KBM-7 (cell line): ENCODE results near the gene TMEM151B.
"Not testable (repeated sequence)": the region's sequence is repeated elsewhere in the genome, so short reads cannot be mapped to it uniquely, and the experiment has no call there.

ENCODE experiments used
- DNase-seq: peaks from one replicate; pipeline ENCODE4 v3.0.0-alpha.2; 2015
- in situ Hi-C: fragments of 300-500 bp; cut with MboI; formaldehyde crosslinking; loops from 2 replicates; pipeline ENCODE4 v1.14.3; 2020; ENCODE audit warnings: low sequenced_read_pairs, low pct_unique_long_range_greater_than_20kb, mixed read lengths

Gene TMEM151B

DNA sequence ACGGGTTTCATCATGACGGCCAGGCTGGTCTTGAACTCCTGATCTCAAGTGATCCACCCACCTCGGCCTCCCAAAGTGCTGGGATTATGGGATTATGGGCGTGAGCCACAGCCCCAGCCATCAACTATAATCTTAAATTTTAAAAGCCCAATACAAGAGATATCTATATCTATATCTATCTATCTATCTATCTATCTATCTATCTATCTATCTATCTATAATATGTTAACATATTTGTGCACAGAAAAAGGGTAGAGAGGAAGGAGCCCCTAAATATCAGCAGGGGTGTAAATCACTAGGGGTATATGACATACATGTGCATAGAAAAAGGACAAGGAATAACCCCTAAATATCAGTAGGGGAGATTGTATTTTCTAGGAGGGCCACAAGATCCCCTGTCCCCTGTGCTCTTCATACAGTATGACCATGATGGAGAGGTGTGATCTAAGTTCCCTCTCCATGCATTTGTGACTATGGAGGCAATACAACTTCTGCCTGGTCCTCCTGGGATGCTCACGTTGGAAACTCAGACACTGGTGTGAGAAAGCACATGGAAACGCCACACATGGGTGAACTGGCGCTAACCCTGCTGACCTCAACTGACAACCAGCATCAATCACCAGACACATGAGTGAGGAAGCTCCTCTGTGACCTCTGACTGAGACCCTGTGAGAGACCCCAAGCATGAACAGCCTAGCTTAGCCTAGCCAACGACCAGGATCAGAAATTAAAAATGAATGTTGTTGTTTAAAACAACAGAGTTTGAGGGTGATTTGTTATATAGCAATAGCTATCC lies 71.0 kb downstream of the TMEM151B start:
- in situ Hi-C loops: no loop called here
- peak; percentile 20 for DNase-seq

DNA sequence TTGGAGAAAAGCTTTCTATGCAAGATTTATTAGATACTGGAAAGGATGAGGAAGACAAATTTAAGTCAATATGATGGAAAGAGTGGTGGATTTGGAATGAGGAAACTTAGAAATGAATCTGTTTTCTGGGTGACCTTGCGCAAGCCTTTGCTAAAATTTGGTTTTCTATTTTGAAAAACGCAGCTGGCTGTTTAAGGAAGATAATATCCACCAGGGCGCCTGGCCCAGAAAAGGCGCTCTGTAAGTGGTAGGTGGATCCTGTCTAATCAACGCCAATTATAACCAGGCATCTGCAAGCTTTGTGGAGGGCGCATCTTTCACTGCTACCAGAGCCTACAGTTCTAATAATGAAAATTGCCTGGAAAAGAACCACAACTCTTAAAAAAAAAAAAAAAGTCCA lies 71.8 kb downstream of the TMEM151B start:
- peak; percentile 35 for DNase-seq
- in situ Hi-C loops: no loop called here

DNA sequence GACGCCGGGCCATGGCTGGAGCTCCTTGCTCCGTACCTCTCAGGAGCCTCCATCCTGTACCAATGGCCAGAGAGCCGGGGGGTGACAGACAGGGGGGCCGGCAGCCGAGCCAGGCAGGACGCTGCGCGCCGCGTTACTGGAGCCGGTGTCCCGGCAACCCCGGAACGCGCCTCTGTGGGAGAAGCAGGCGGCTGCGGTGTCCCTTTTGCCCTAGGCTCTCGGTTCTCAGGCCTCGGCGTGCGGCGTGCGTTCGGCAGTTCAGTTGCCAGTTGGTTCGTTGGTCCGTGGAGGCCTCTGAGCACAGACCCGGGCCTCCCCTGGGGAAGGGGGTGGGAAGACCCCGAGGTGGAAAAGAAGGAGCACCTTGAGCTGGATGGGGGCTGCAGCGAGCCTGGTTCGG lies 72.2 kb downstream of the TMEM151B start, which contains the start of gene SPATS1:
TSS of gene SPATS1 (plus strand) at position 162 of the 400 bp plus-strand sequence. CDS start 446 bp downstream, outside the sequence.
- peak; percentile 13 for DNase-seq
- in situ Hi-C loops: no loop called here

DNA sequence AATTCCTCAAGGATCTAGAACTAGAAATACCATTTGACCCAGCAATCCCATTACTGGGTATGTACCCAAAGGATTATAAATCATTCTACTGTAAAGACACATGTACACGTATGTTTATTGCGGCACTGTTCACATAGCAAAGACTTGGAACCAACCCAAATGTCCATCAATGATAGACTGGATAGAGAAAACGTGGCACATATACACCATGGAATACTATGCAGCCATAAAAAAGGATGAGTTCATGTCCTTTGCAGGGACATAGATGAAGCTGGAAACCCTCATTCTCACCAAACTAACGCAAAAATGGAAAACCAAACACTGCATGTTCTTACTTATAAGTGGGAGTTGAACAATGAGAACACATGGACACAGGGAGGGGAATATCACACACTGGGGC lies 76.6 kb downstream of the TMEM151B start:
- DNase-seq, in situ Hi-C loops: not testable (repeated sequence)

DNA sequence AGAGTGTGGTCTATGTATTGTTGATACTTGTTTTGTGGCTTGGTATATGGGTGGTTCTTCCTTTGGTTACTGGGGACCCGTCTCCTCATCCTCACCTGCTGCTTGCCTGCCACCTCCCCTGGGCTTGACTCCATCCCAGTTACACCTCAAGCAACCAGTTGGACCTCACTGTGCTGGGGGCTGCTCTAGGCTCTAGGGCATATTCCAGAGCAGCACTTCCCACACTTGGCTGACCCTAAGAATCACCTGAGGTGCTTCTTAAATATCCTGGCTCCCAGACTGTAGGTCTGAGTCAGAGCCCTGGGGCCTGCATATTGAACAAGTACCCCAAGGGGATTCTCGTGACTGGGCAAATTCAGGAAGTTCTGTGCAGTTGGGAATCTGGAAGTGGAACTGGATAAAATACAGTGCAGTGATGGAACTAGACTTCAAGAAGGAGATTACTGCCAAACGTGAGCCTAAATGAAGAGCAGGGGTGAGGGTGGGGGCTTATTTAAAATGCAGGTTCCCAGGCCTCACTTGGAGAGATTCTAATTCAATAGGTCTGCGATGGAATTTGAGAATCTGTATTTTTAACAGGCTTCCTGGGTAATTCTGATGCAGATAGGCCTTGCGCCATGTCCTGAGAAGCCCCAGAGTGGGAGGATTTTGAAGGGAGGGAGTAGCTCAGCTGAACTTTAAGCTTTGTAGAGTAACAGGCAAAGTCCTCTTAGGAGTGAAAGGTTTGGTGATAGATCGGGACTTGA lies 79.8 kb downstream of the TMEM151B start:
- in situ Hi-C loops: no loop called here

DNA sequence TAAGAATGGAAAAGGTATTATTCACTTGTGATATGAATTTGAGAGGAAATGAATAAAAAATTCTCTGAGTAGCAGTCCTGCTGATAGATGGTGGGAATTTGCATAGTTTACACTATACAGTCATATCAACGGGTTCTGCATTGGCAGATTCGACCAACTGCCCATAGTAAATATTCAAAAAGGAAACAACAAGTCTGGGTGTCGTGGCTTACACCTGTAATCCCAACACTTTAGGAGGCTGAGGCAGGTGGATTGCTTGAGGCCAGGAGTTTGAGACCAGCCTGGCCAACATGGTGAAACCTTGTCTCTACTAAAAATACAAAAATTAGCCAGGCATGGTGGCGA lies 80.4 kb downstream of the TMEM151B start:
- in situ Hi-C loops, DNase-seq: not testable (repeated sequence)

More for the DNA sequence above, 79.8 kb downstream of the TMEM151B start:
- DNase-seq: no peak

DNA sequence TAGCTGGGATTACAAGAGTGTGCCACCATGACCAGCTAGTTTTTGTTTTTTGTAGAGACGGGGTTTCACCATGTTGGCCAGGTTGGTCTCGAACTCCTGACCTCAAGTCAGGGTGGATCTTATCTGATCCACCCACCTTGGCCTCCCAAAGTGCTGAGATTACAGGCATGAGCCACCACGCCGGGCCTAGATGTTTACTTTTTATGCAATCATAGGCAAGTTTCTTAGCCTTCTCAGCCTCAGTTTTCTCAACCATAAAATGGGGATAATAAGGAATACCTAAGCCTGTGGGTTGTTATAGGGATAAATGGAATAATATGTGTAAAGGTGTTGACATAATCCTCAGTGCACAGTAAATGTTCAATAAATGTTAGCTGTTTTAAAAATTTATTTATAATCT lies 82.0 kb downstream of the TMEM151B start:
- in situ Hi-C loops: no loop called here
- DNase-seq: no peak

DNA sequence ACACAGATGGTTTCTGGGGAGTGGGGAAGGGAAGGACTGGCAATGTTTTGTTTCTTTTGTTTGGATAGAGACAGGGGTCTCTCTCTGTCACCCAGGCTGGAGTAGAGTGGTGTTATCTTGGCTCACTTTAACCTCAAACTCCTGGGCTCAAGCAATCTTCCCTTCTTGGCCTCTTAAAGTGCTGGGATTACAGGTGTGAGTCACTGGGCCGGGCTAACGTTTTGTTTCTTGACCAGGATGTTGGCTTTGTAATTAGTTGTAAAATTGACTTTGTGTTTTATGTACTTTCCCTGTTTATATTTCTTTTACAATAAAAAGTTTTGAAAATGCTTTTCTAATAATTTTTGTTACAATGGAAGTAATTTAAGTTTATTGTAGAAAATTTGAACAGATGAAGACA lies 83.1 kb downstream of the TMEM151B start:
- no peak for DNase-seq
- in situ Hi-C loops: no loop called here

DNA sequence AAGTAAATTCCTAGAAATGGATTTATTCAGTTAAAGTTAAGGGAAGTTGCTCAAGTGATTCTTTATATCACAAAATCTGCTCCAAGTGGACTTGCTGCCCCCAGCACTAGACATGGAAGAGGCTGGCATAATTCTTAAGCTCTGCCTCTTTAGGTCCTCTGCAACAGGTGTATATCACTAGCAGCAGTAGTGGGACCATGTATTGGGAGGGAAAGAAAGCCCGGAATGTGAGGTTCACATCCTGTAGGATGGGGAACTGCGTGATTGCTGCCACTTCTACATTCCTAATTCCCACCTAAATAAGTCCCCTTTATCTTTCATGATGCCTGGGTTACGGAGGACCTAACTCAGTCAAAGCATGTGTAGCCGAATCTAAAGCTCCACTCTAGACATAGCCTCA lies 85.4 kb downstream of the TMEM151B start:
- in situ Hi-C loops: no loop called here
- DNase-seq: no peak

DNA sequence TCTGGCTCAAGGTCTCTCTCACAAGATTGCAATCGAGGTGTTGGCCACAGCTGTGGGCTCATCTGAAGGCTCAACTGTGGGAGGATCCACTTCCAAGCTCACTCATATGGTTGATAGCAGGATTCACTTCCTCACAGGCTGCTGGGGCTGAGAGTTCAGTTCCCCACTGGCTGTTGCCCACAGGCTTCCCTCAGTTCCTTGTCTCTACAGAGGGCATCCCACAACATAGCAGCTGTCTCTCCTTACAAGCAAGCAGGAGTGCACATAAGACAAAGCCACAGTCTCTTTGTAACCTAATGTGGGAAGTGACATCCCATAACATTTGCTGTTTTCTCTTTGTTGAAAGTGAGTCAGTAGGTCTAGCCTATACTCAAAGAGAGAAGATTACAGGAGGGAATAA lies 86.2 kb downstream of the TMEM151B start:
- in situ Hi-C loops: no loop called here
- peak; percentile 8 for DNase-seq
